H9 (cell line): Measurements from ENCODE around the gene DHRS9. TPM values are rescaled to one million over a fixed set of nuclear protein-coding genes. Genes with fewer than 3 reads are reported as not detected.

ENCODE experiments used
- DNase-seq: peaks from one replicate; pipeline ENCODE4 v3.0.0-alpha.2; 2017
- H2AFZ ChIP-seq: one replicate; pipeline ENCODE4 v1.6.1; 2013; ENCODE audit warnings: mild to moderate bottlenecking, low read length, control low read depth, moderate library complexity
- H2AK5ac ChIP-seq: 2 replicates; pipeline ENCODE4 v1.6.1; 2013; ENCODE audit warnings: low read length, control low read depth, mixed read lengths; ENCODE audit not compliant: insufficient read length
- H2BK120ac ChIP-seq: one replicate; pipeline ENCODE4 v1.6.1; 2013; ENCODE audit warnings: low read depth, mild to moderate bottlenecking, low read length, control low read depth, inconsistent platforms; ENCODE audit not compliant: poor library complexity, severe bottlenecking
- H2BK12ac ChIP-seq: 2 replicates; pipeline ENCODE4 v1.6.1; 2013; ENCODE audit warnings: low read length, control low read depth, mixed read lengths, low read depth; ENCODE audit not compliant: insufficient read length
- H2BK15ac ChIP-seq: 2 replicates; pipeline ENCODE4 v1.6.1; 2013; ENCODE audit warnings: low read depth, low read length, control low read depth
- H2BK20ac ChIP-seq: one replicate; pipeline ENCODE4 v1.6.1; 2013; ENCODE audit warnings: low read depth, mild to moderate bottlenecking, low read length, control low read depth, inconsistent platforms; ENCODE audit not compliant: poor library complexity, severe bottlenecking
- H2BK5ac ChIP-seq: 2 replicates; pipeline ENCODE4 v1.6.1; 2013; ENCODE audit warnings: low read length, control low read depth, mixed read lengths; ENCODE audit not compliant: insufficient read length
- H3K14ac ChIP-seq: 2 replicates; pipeline ENCODE4 v1.6.1; 2013; ENCODE audit warnings: low read length, control low read depth; ENCODE audit not compliant: insufficient read depth
- H3K18ac ChIP-seq: 2 replicates; pipeline ENCODE4 v1.6.1; 2013; ENCODE audit warnings: low read depth, mild to moderate bottlenecking, mixed read lengths, low read length, control low read depth; ENCODE audit not compliant: insufficient read length
- H3K23ac ChIP-seq: 2 replicates; pipeline ENCODE4 v1.6.1; 2013; ENCODE audit warnings: low read length, control low read depth, mixed read lengths, low read depth; ENCODE audit not compliant: insufficient read length
- H3K23me2 ChIP-seq: 2 replicates; pipeline ENCODE4 v1.6.1; 2013; ENCODE audit warnings: low read depth, mild to moderate bottlenecking, mixed read lengths, low read length, control low read depth; ENCODE audit not compliant: insufficient read length, poor library complexity, severe bottlenecking
- H3K27ac ChIP-seq: 2 replicates; pipeline ENCODE4 v1.5.1; 2013; ENCODE audit warnings: low read length, control low read depth, mixed read lengths, low read depth; ENCODE audit not compliant: insufficient read length
- H3K27me3 ChIP-seq: 2 replicates; pipeline ENCODE4 v1.6.1; 2013; ENCODE audit warnings: low read length, control low read depth, inconsistent platforms; ENCODE audit not compliant: insufficient read depth
- H3K4ac ChIP-seq: 2 replicates; pipeline ENCODE4 v1.6.1; 2013; ENCODE audit warnings: low read depth, mild to moderate bottlenecking, control low read depth, inconsistent platforms, low read length, moderate library complexity
- H3K4me1 ChIP-seq: 2 replicates; pipeline ENCODE4 v1.6.1; 2013; ENCODE audit warnings: low read length, control low read depth, inconsistent platforms; ENCODE audit not compliant: insufficient read depth
- H3K4me2 ChIP-seq: 2 replicates; pipeline ENCODE4 v1.6.1; 2013; ENCODE audit warnings: low read length, control low read depth, mixed read lengths; ENCODE audit not compliant: insufficient read length, insufficient read depth
- H3K56ac ChIP-seq: 2 replicates; pipeline ENCODE4 v1.6.1; 2013; ENCODE audit warnings: low read depth, mild to moderate bottlenecking, mixed read lengths, low read length, control low read depth; ENCODE audit not compliant: insufficient read length
- H3K79me1 ChIP-seq: 2 replicates; pipeline ENCODE4 v1.6.1; 2013; ENCODE audit warnings: low read depth, mild to moderate bottlenecking, moderate library complexity, low read length, control low read depth, inconsistent platforms; ENCODE audit not compliant: insufficient read depth, poor library complexity, severe bottlenecking
- H3K79me2 ChIP-seq: 2 replicates; pipeline ENCODE4 v1.6.1; 2013; ENCODE audit warnings: low read length, control low read depth, inconsistent platforms; ENCODE audit not compliant: insufficient read depth
- H3K9ac ChIP-seq: 2 replicates; pipeline ENCODE4 v1.6.1; 2013; ENCODE audit warnings: low read length, control low read depth, mixed read lengths; ENCODE audit not compliant: insufficient read length; ENCODE audit errors: extremely low read depth
- H3K9me3 ChIP-seq: one replicate; pipeline ENCODE4 v1.6.1; 2013; ENCODE audit warnings: low read depth, low read length, inconsistent platforms; ENCODE audit not compliant: control insufficient read depth
- H3T11ph ChIP-seq: one replicate; pipeline ENCODE4 v1.6.1; 2013; ENCODE audit warnings: mild to moderate bottlenecking, low read length, control low read depth, inconsistent platforms
- H4K20me1 ChIP-seq: one replicate; pipeline ENCODE4 v1.6.1; 2013; ENCODE audit not compliant: control insufficient read depth, insufficient read length, insufficient read depth
- H4K5ac ChIP-seq: 2 replicates; pipeline ENCODE4 v1.6.1; 2013; ENCODE audit warnings: low read depth, mild to moderate bottlenecking, mixed read lengths, low read length, control low read depth; ENCODE audit not compliant: insufficient read length
- H4K8ac ChIP-seq: replicated peaks from 2 replicates; pipeline ENCODE4 v1.6.1; 2013; ENCODE audit warnings: low read length, control low read depth, mixed read lengths, low read depth; ENCODE audit not compliant: insufficient read length
- H4K91ac ChIP-seq: 2 replicates; pipeline ENCODE4 v1.6.1; 2013; ENCODE audit warnings: low read depth, mild to moderate bottlenecking, moderate library complexity, mixed read lengths, low read length, control low read depth; ENCODE audit not compliant: insufficient read length
- H3K27ac Mint-ChIP-seq, 3 experiments: 2 replicates in 2 of 3; 3 replicates in 1 of 3; pipeline ENCODE4 v1.8.0; 2020 to 2021; ENCODE audit warnings: mixed read lengths in 3 of 3, mild to moderate bottlenecking in 1 of 3, moderate library complexity in 1 of 3
- H3K27me3 Mint-ChIP-seq: 2 replicates; pipeline ENCODE4 v1.8.0; 2021; ENCODE audit warnings: low read depth, mild to moderate bottlenecking, moderate library complexity, mixed read lengths
- H3K36me3 Mint-ChIP-seq, 3 experiments: 2 replicates in 2 of 3; 3 replicates in 1 of 3; pipeline ENCODE4 v1.8.0; 2020 to 2021; ENCODE audit warnings: low read depth in 3 of 3, mixed read lengths in 3 of 3; ENCODE audit not compliant: insufficient read depth in 1 of 3
- H3K4me1 Mint-ChIP-seq, 2 experiments: 2 replicates each; pipeline ENCODE4 v1.8.0; 2020; ENCODE audit warnings: mixed read lengths in 2 of 2
- H3K4me3 Mint-ChIP-seq, 2 experiments: 2 replicates in 1 of 2; 3 replicates in 1 of 2; pipeline ENCODE4 v1.8.0; 2020 to 2021; ENCODE audit warnings: mild to moderate bottlenecking in 2 of 2, mixed read lengths in 2 of 2, moderate library complexity in 1 of 2
- H3K9me3 Mint-ChIP-seq, 2 experiments: 2 replicates in 1 of 2; 3 replicates in 1 of 2; pipeline ENCODE4 v1.8.0; 2020; ENCODE audit warnings: mild to moderate bottlenecking in 2 of 2, mixed read lengths in 2 of 2, moderate library complexity in 1 of 2
- CTCF ChIP-seq: fragments of 200-600 bp; sonication (generic); conservative IDR thresholded peaks from 3 replicates; pipeline ENCODE4 v1.8.0; 2021; ENCODE audit warnings: antibody characterized with exemption, mild to moderate bottlenecking
- WGBS: extraction: QIAGEN DNeasy Blood & Tissue Kit; methylation state at CpG from one replicate; pipeline ENCODE4 v1.1.7; 2013; ENCODE audit warnings: missing lambda C conversion rate, low lambda C conversion rate, mixed read lengths; ENCODE audit not compliant: insufficient read length; ENCODE audit errors: extremely low coverage; 5-methylcytosine and 5-hydroxymethylcytosine counted together
- total RNA-seq: library from RNA; stranded (reverse); gene quantifications from 2 replicates; pipeline ENCODE4 v1.2.1, GENCODE V29; 2021

Gene DHRS9
- total RNA-seq, 1 experiment from 2014 or later = not detected

DNA sequence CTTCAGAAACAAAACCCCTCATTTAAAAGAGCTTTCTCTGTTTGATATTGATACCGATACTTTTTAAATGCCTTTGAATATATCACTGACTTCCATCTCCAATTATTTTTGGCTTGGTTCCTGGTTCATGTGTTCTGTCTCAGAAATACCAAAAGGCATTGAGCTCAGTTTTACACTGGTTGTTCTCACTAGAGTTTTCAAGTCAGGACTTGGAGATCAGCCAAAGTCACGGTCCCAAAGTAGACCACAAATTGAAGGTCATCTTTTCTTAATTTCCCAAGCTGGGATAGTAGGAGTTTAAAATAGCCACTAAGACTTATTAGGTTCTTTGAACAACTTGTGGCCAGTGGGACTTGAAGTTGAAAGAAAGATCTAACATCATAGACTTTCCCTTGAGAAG, 24.2 kb downstream of the DHRS9 start:
- no peak overlapping the region for H2BK120ac ChIP-seq
- H2BK15ac ChIP-seq = no peak overlapping the region
- H3K79me1 ChIP-seq = no peaks in the 10 kb centered on the region
- no peak for DNase-seq
- H3K23ac ChIP-seq = no peak overlapping the region
- no peaks in the 10 kb centered on the region for H4K20me1 ChIP-seq
- Mint-ChIP-seq H3K36me3 (no peaks in the 10 kb centered on the region), H3K27ac (no peak overlapping the region), H3K4me1 (peaks cover 6 to 11% of the 10 kb centered on the region in 2 experiments), H3K4me3 (no peak overlapping the region), H3K27me3 (peaks cover 54% of the 10 kb centered on the region), H3K9me3 (0 out of 5 replicates have a peak, but pooled peaks cover 0 to 3% of the 10 kb centered on the region in 2 experiments)
- no peaks in the 10 kb centered on the region for H3K9me3 ChIP-seq
- H3K4me2 ChIP-seq = no peak overlapping the region
- H2AK5ac ChIP-seq = no peak overlapping the region
- no peaks in the 10 kb centered on the region for H3K4me1 ChIP-seq
- H3K9ac ChIP-seq = no peak overlapping the region
- no peaks in the 10 kb centered on the region for H3K79me2 ChIP-seq
- H2BK20ac ChIP-seq = no peak overlapping the region
- H3T11ph ChIP-seq = no peak overlapping the region
- H2AFZ ChIP-seq = no peak overlapping the region
- no peak overlapping the region for H2BK12ac ChIP-seq
- H2BK5ac ChIP-seq = no peak overlapping the region
- no peak overlapping the region for H4K91ac ChIP-seq
- no peaks in the 10 kb centered on the region for H3K27me3 ChIP-seq
- H4K8ac ChIP-seq = no peak overlapping the region
- TF ChIP-seq CTCF = no peak
- H3K56ac ChIP-seq = no peak overlapping the region
- H3K4ac ChIP-seq = no peak overlapping the region
- no peaks in the 10 kb centered on the region for H3K23me2 ChIP-seq
- H3K18ac ChIP-seq = no peak overlapping the region
- WGBS = no CpG with 5 or more reads among the region's 2 CpGs
- no peak overlapping the region for H3K27ac ChIP-seq
- no peak overlapping the region for H4K5ac ChIP-seq
- no peak overlapping the region for H3K14ac ChIP-seq
